GM10266 (cell line): ENCODE results near the gene FBXO15.

Experiments
- DNase-seq: peaks from one replicate; pipeline ENCODE4 v3.0.0; 2012; ENCODE audit errors: extremely low spot score
- CTCF ChIP-seq: IDR thresholded peaks from 2 replicates; pipeline ENCODE4 v1.5.1; 2012; ENCODE audit warnings: mild to moderate bottlenecking, low read depth; ENCODE audit not compliant: control insufficient read depth, insufficient read depth; ENCODE audit errors: missing control alignments

Gene FBXO15

GRCh38 chr18:74097803-74098202 is 49.8 kb downstream of the FBXO15 start:
- TF ChIP-seq CTCF = no peak
- no peak for DNase-seq

- TF ChIP-seq CTCF = no peak
- DNase-seq = no peak
Measured at GRCh38 chr18:74092922-74093321, 54.7 kb downstream of the FBXO15 start.

- no peak for TF ChIP-seq CTCF
- DNase-seq = no peak
Measured at GRCh38 chr18:74084184-74084855, 63.3 kb downstream of the FBXO15 start.

- no peak for TF ChIP-seq CTCF
- DNase-seq = no peak
Measured at GRCh38 chr18:74083557-74083952, 64.1 kb downstream of the FBXO15 start.

GRCh38 chr18:74082742-74083556 is 64.7 kb downstream of the FBXO15 start:
- no peak for TF ChIP-seq CTCF
- no peak for DNase-seq

GRCh38 chr18:74081966-74082741 is 65.5 kb downstream of the FBXO15 start:
- TF ChIP-seq CTCF = peak; percentile 64
- peak; percentile 57 for DNase-seq

- no peak for DNase-seq
- no peak for TF ChIP-seq CTCF
Measured at GRCh38 chr18:74078257-74078656, 69.4 kb downstream of the FBXO15 start.
